GM12878 (cell line): Measurements from ENCODE around the gene RAI14.

Experiments used
- CBX3 ChIP-seq: fragments of 200-600 bp; sonication (generic); IDR thresholded peaks from 2 replicates; pipeline ENCODE4 v1.6.1; 2016; ENCODE audit warnings: low read depth, borderline replicate concordance
- DPF2 ChIP-seq: fragments of 450-650 bp; IDR thresholded peaks from 2 replicates; pipeline ENCODE4 v1.6.1; 2017; ENCODE audit warnings: mild to moderate bottlenecking
- MYC ChIP-seq: IDR thresholded peaks from 2 replicates; pipeline ENCODE4 v1.6.1; 2011; ENCODE audit warnings: mild to moderate bottlenecking, low read length, moderate library complexity, inconsistent platforms; ENCODE audit not compliant: insufficient read depth, insufficient replicate concordance, insufficient read length, severe bottlenecking
- NR2C2 ChIP-seq: IDR thresholded peaks from 2 replicates; pipeline ENCODE4 v1.6.1; 2011; ENCODE audit warnings: borderline replicate concordance, low read depth; ENCODE audit not compliant: control insufficient read depth, insufficient read length
- POLR2A ChIP-seq: IDR thresholded peaks from 2 replicates; pipeline ENCODE4 v1.6.1; 2011; ENCODE audit warnings: low read depth, mild to moderate bottlenecking, low read length
- RAD21 ChIP-seq: IDR thresholded peaks from 2 replicates; pipeline ENCODE4 v1.6.1; 2011; ENCODE audit warnings: mild to moderate bottlenecking, low read depth, low read length, moderate library complexity; ENCODE audit not compliant: insufficient read depth
- RCOR1 ChIP-seq: conservative IDR thresholded peaks from 2 replicates; pipeline ENCODE4 v1.6.1; 2012; ENCODE audit warnings: low read depth, low read length, improper control_type of control experiment
- SIN3A ChIP-seq: IDR thresholded peaks from 2 replicates; pipeline ENCODE4 v1.6.1; 2012; ENCODE audit warnings: low read depth, low read length, improper control_type of control experiment
- TF ChIP-seq, protein P1 (sequence below): fragments of 450-650 bp; IDR thresholded peaks from 2 replicates; pipeline ENCODE4 v1.6.1; 2016; ENCODE audit warnings: mild to moderate bottlenecking
- TF ChIP-seq, protein P2 (sequence below), 3 experiments: IDR thresholded peaks in 2 of 3; conservative IDR thresholded peaks in 1 of 3; 2 replicates each; pipeline ENCODE4 v1.5.1; 2011; ENCODE audit warnings: low read depth in 3 of 3, low read length in 3 of 3, mild to moderate bottlenecking in 3 of 3, control low read depth in 2 of 3, moderate library complexity in 2 of 3, inconsistent platforms in 1 of 3, mixed read lengths in 1 of 3; ENCODE audit not compliant: control insufficient read depth in 2 of 3, insufficient read depth in 1 of 3; ENCODE audit errors: extremely low read depth in 1 of 3

DNA sequence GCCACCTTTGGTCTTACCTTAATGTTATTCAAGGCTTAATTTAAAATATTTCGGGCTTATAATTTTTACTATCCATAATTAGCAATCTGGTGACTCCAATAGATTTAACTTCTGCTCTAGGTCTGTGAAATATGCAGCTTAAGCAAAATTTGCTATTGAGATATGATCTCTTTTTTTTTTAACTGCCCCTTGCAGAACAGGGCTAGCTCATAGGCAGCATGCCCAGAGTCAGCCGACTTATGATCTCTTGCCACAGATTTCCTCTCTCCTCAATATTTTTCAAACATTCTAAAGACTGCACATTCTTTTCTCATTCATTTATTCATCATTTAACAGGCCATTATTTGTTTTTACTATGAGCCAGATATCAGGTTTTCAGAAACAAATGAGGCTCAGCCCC is 187.4 kb downstream of the RAI14 start:
- TF ChIP-seq, protein P1, sequence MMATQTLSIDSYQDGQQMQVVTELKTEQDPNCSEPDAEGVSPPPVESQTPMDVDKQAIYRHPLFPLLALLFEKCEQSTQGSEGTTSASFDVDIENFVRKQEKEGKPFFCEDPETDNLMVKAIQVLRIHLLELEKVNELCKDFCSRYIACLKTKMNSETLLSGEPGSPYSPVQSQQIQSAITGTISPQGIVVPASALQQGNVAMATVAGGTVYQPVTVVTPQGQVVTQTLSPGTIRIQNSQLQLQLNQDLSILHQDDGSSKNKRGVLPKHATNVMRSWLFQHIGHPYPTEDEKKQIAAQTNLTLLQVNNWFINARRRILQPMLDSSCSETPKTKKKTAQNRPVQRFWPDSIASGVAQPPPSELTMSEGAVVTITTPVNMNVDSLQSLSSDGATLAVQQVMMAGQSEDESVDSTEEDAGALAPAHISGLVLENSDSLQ = no peak
- TF ChIP-seq, protein P2, sequence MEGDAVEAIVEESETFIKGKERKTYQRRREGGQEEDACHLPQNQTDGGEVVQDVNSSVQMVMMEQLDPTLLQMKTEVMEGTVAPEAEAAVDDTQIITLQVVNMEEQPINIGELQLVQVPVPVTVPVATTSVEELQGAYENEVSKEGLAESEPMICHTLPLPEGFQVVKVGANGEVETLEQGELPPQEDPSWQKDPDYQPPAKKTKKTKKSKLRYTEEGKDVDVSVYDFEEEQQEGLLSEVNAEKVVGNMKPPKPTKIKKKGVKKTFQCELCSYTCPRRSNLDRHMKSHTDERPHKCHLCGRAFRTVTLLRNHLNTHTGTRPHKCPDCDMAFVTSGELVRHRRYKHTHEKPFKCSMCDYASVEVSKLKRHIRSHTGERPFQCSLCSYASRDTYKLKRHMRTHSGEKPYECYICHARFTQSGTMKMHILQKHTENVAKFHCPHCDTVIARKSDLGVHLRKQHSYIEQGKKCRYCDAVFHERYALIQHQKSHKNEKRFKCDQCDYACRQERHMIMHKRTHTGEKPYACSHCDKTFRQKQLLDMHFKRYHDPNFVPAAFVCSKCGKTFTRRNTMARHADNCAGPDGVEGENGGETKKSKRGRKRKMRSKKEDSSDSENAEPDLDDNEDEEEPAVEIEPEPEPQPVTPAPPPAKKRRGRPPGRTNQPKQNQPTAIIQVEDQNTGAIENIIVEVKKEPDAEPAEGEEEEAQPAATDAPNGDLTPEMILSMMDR (IDR thresholded peaks at IDR 0.05 in 2 of 3, conservative IDR thresholded peaks at IDR 0.05 in 1 of 3; ENCODE audit: control insufficient read depth in 2 of 3, extremely low read depth in 1 of 3, insufficient read depth in 1 of 3, low read depth in 3 of 3, low read length in 3 of 3) = no peak
- TF ChIP-seq DPF2 = no peak
- no peak for TF ChIP-seq POLR2A
- no peak for TF ChIP-seq RCOR1
- no peak for TF ChIP-seq NR2C2
- TF ChIP-seq CBX3 = no peak
- no peak for TF ChIP-seq MYC
- no peak for TF ChIP-seq RAD21
- TF ChIP-seq SIN3A = no peak
